Activated CD4-positive, alpha-beta T cell treated with anti-CD3 and anti-CD28 coated beads, Interleukin-2, amount 10 ng/mL, durations not matched to agents 24 days and 14 days (primary cell): ENCODE data around the gene FAM163A. TPM values are rescaled to one million over a fixed set of nuclear protein-coding genes. Genes with fewer than 3 reads are reported as not detected.

Source experiments
- DNase-seq: peaks from one replicate; pipeline ENCODE4 v3.0.0; 2022
- H3K27ac Mint-ChIP-seq: one replicate; pipeline ENCODE4 v1.8.0; 2022; ENCODE audit warnings: mild to moderate bottlenecking, mixed read lengths
- H3K27me3 Mint-ChIP-seq: one replicate; pipeline ENCODE4 v1.8.0; 2022; ENCODE audit warnings: mixed read lengths
- H3K36me3 Mint-ChIP-seq: one replicate; pipeline ENCODE4 v1.8.0; 2022; ENCODE audit warnings: low read depth, mild to moderate bottlenecking, mixed read lengths
- H3K4me1 Mint-ChIP-seq: one replicate; pipeline ENCODE4 v1.8.0; 2021; ENCODE audit warnings: mixed read lengths
- H3K4me3 Mint-ChIP-seq: one replicate; pipeline ENCODE4 v1.8.0; 2022; ENCODE audit warnings: mild to moderate bottlenecking, moderate library complexity, mixed read lengths
- H3K9me3 Mint-ChIP-seq: one replicate; pipeline ENCODE4 v1.8.0; 2021; ENCODE audit warnings: mixed read lengths
- intact Hi-C: fragments of 100-400 bp; cut with micrococcal nuclease; formaldehyde crosslinking; loops from one replicate; pipeline ENCODE4 v1.15.1; 2023
- total RNA-seq: library from RNA; stranded (reverse); gene quantifications from 2 replicates; pipeline ENCODE4 v1.2.3, GENCODE V29; 2022

Gene FAM163A
- total RNA-seq, 1 donor from 2014 or later = not detected

- no peaks in the 10 kb centered on the region for H3K4me1 Mint-ChIP-seq
- no peak for DNase-seq
- H3K27me3 Mint-ChIP-seq = peaks cover 15% of the 10 kb centered on the region
- H3K36me3 Mint-ChIP-seq = no peaks in the 10 kb centered on the region
- no peaks in the 10 kb centered on the region for H3K9me3 Mint-ChIP-seq
- intact Hi-C loops = no loop called here
- no peak overlapping the region for H3K4me3 Mint-ChIP-seq
- H3K27ac Mint-ChIP-seq = no peak overlapping the region
Measured at GRCh38 chr1:179761846-179762640, 19.0 kb downstream of the FAM163A start.

- Mint-ChIP-seq H3K27me3 (peaks cover 4% of the 10 kb centered on the region), H3K4me1 (no peaks in the 10 kb centered on the region), H3K27ac (no peak overlapping the region), H3K9me3 (no peaks in the 10 kb centered on the region), H3K36me3 (no peaks in the 10 kb centered on the region), H3K4me3 (no peak overlapping the region)
- intact Hi-C loops = no loop called here
- no peak for DNase-seq
Measured at GRCh38 chr1:179767177-179767581, 24.1 kb downstream of the FAM163A start.

GRCh38 chr1:179767996-179768395 is 24.9 kb downstream of the FAM163A start:
- H3K4me1 Mint-ChIP-seq = no peaks in the 10 kb centered on the region
- H3K9me3 Mint-ChIP-seq = no peaks in the 10 kb centered on the region
- intact Hi-C loops = no loop called here
- H3K36me3 Mint-ChIP-seq = no peaks in the 10 kb centered on the region
- no peak for DNase-seq
- H3K4me3 Mint-ChIP-seq = no peak overlapping the region
- no peak overlapping the region for H3K27ac Mint-ChIP-seq
- H3K27me3 Mint-ChIP-seq = peaks cover 2% of the 10 kb centered on the region

GRCh38 chr1:179770887-179771502 is 27.9 kb downstream of the FAM163A start:
- intact Hi-C loops = no loop called here
- Mint-ChIP-seq H3K4me1 (no peaks in the 10 kb centered on the region), H3K4me3 (no peak overlapping the region), H3K27me3 (no peaks in the 10 kb centered on the region), H3K27ac (no peak overlapping the region), H3K9me3 (no peaks in the 10 kb centered on the region), H3K36me3 (no peaks in the 10 kb centered on the region)
- DNase-seq = no peak

GRCh38 chr1:179773264-179773663 is 30.2 kb downstream of the FAM163A start:
- Mint-ChIP-seq H3K27ac (no peak overlapping the region), H3K9me3 (no peaks in the 10 kb centered on the region), H3K27me3 (peaks cover 3% of the 10 kb centered on the region), H3K36me3 (no peaks in the 10 kb centered on the region), H3K4me3 (no peak overlapping the region), H3K4me1 (no peaks in the 10 kb centered on the region)
- intact Hi-C loops = no loop called here
- no peak for DNase-seq

- H3K9me3 Mint-ChIP-seq = no peaks in the 10 kb centered on the region
- no peaks in the 10 kb centered on the region for H3K4me1 Mint-ChIP-seq
- no peaks in the 10 kb centered on the region for H3K36me3 Mint-ChIP-seq
- no peak for DNase-seq
- H3K27me3 Mint-ChIP-seq = peaks cover 3% of the 10 kb centered on the region
- H3K27ac Mint-ChIP-seq = no peak overlapping the region
- intact Hi-C loops = no loop called here
- no peak overlapping the region for H3K4me3 Mint-ChIP-seq
Measured at GRCh38 chr1:179774000-179774399, 30.9 kb downstream of the FAM163A start.

- peaks cover 3% of the 10 kb centered on the region for H3K27me3 Mint-ChIP-seq
- H3K36me3 Mint-ChIP-seq = no peaks in the 10 kb centered on the region
- intact Hi-C loops = no loop called here
- no peaks in the 10 kb centered on the region for H3K9me3 Mint-ChIP-seq
- no peak overlapping the region for H3K4me3 Mint-ChIP-seq
- no peaks in the 10 kb centered on the region for H3K4me1 Mint-ChIP-seq
- H3K27ac Mint-ChIP-seq = no peak overlapping the region
- DNase-seq = no peak
Measured at GRCh38 chr1:179774566-179774965, 31.5 kb downstream of the FAM163A start.

GRCh38 chr1:179775009-179775408 is 31.9 kb downstream of the FAM163A start:
- Mint-ChIP-seq H3K27me3 (peaks cover 3% of the 10 kb centered on the region), H3K27ac (no peak overlapping the region), H3K36me3 (no peaks in the 10 kb centered on the region), H3K4me1 (no peaks in the 10 kb centered on the region), H3K9me3 (no peaks in the 10 kb centered on the region), H3K4me3 (no peak overlapping the region)
- DNase-seq = no peak
- intact Hi-C loops = no loop called here

- no peaks in the 10 kb centered on the region for H3K36me3 Mint-ChIP-seq
- H3K4me1 Mint-ChIP-seq = no peaks in the 10 kb centered on the region
- H3K9me3 Mint-ChIP-seq = no peaks in the 10 kb centered on the region
- no peak overlapping the region for H3K27ac Mint-ChIP-seq
- peaks cover 3% of the 10 kb centered on the region for H3K27me3 Mint-ChIP-seq
- DNase-seq = no peak
- H3K4me3 Mint-ChIP-seq = no peak overlapping the region
- intact Hi-C loops = no loop called here
Measured at GRCh38 chr1:179776831-179777230, 33.7 kb downstream of the FAM163A start.

GRCh38 chr1:179777731-179778130 is 34.6 kb downstream of the FAM163A start:
- DNase-seq = no peak
- Mint-ChIP-seq H3K36me3 (no peaks in the 10 kb centered on the region), H3K4me3 (no peak overlapping the region), H3K9me3 (no peaks in the 10 kb centered on the region), H3K27ac (no peak overlapping the region), H3K27me3 (peaks cover 3% of the 10 kb centered on the region), H3K4me1 (no peaks in the 10 kb centered on the region)
- intact Hi-C loops = no loop called here

GRCh38 chr1:179779645-179780272 is 36.7 kb downstream of the FAM163A start:
- Mint-ChIP-seq H3K27ac (no peak overlapping the region), H3K4me1 (no peaks in the 10 kb centered on the region), H3K36me3 (no peaks in the 10 kb centered on the region), H3K27me3 (peaks cover 4% of the 10 kb centered on the region), H3K4me3 (no peak overlapping the region), H3K9me3 (no peaks in the 10 kb centered on the region)
- intact Hi-C loops = no loop called here
- DNase-seq = no peak

- DNase-seq = no peak
- Mint-ChIP-seq H3K27me3 (peaks cover 12% of the 10 kb centered on the region), H3K27ac (no peak overlapping the region), H3K4me1 (no peaks in the 10 kb centered on the region), H3K36me3 (no peaks in the 10 kb centered on the region), H3K4me3 (no peak overlapping the region), H3K9me3 (no peaks in the 10 kb centered on the region)
- intact Hi-C loops = no loop called here
Measured at GRCh38 chr1:179781962-179782361, 38.9 kb downstream of the FAM163A start.

GRCh38 chr1:179785031-179785431 is 41.9 kb downstream of the FAM163A start:
- no peak for DNase-seq
- intact Hi-C loops = no loop called here
- no peak overlapping the region for H3K4me3 Mint-ChIP-seq
- H3K9me3 Mint-ChIP-seq = no peaks in the 10 kb centered on the region
- peaks cover 9% of the 10 kb centered on the region for H3K27me3 Mint-ChIP-seq
- H3K36me3 Mint-ChIP-seq = no peaks in the 10 kb centered on the region
- no peak overlapping the region for H3K27ac Mint-ChIP-seq
- H3K4me1 Mint-ChIP-seq = no peaks in the 10 kb centered on the region

- peaks cover 9% of the 10 kb centered on the region for H3K27me3 Mint-ChIP-seq
- no peak for DNase-seq
- no peak overlapping the region for H3K4me3 Mint-ChIP-seq
- H3K4me1 Mint-ChIP-seq = no peaks in the 10 kb centered on the region
- H3K27ac Mint-ChIP-seq = no peak overlapping the region
- intact Hi-C loops = no loop called here
- no peaks in the 10 kb centered on the region for H3K9me3 Mint-ChIP-seq
- H3K36me3 Mint-ChIP-seq = no peaks in the 10 kb centered on the region
Measured at GRCh38 chr1:179785728-179786127, 42.6 kb downstream of the FAM163A start.
